GM18868 (cell line): ENCODE measurements around the gene CBLN4.

Source experiments
- ATAC-seq: cut with Tn5 transposase; IDR thresholded peaks from one replicate; pipeline ENCODE4 v1.9.1; 2021; ENCODE audit warnings: mild to moderate bottlenecking, moderate library complexity; ENCODE audit not compliant: unreplicated experiment

CBLN4 gene

GRCh38 chr20:55947701-55948100 lies 57.6 kb downstream of the CBLN4 start:
- no peak for ATAC-seq
